GM19193 (cell line): Measurements from ENCODE around the gene BORCS5.

Experiments
- POLR2A ChIP-seq: IDR thresholded peaks from 4 replicates; pipeline ENCODE4 v1.6.1; 2011; ENCODE audit not compliant: insufficient read depth, insufficient read length; ENCODE audit errors: extremely low read depth

The BORCS5 gene

GRCh38 chr12:12376646-12377448 is 20.0 kb downstream of the BORCS5 start:
- TF ChIP-seq POLR2A = no peak

GRCh38 chr12:12378616-12379015 is 21.7 kb downstream of the BORCS5 start:
- no peak for TF ChIP-seq POLR2A

GRCh38 chr12:12379831-12380730 is 23.2 kb downstream of the BORCS5 start:
- TF ChIP-seq POLR2A = no peak

- TF ChIP-seq POLR2A = no peak
Measured at GRCh38 chr12:12380949-12381593, 24.2 kb downstream of the BORCS5 start.

- no peak for TF ChIP-seq POLR2A
Measured at GRCh38 chr12:12381982-12382381, 25.1 kb downstream of the BORCS5 start.

GRCh38 chr12:12384571-12385340 is 27.9 kb downstream of the BORCS5 start:
- TF ChIP-seq POLR2A = no peak

GRCh38 chr12:12387501-12387900 is 30.6 kb downstream of the BORCS5 start:
- no peak for TF ChIP-seq POLR2A

- no peak for TF ChIP-seq POLR2A
Measured at GRCh38 chr12:12392413-12392812, 35.5 kb downstream of the BORCS5 start.

GRCh38 chr12:12393171-12393570 is 36.3 kb downstream of the BORCS5 start:
- no peak for TF ChIP-seq POLR2A

- no peak for TF ChIP-seq POLR2A
Measured at GRCh38 chr12:12396694-12397093, 39.8 kb downstream of the BORCS5 start.

GRCh38 chr12:12397184-12397583 is 40.3 kb downstream of the BORCS5 start:
- no peak for TF ChIP-seq POLR2A

GRCh38 chr12:12398026-12398859 is 41.4 kb downstream of the BORCS5 start:
- no peak for TF ChIP-seq POLR2A

- TF ChIP-seq POLR2A = no peak
Measured at GRCh38 chr12:12399161-12399560, 42.3 kb downstream of the BORCS5 start.

GRCh38 chr12:12399776-12400305 is 43.0 kb downstream of the BORCS5 start:
- no peak for TF ChIP-seq POLR2A

- TF ChIP-seq POLR2A = no peak
Measured at GRCh38 chr12:12400793-12401192, 43.9 kb downstream of the BORCS5 start.
